ENCODE results near the gene ELMOD1.

The ELMOD1 gene

DNA sequence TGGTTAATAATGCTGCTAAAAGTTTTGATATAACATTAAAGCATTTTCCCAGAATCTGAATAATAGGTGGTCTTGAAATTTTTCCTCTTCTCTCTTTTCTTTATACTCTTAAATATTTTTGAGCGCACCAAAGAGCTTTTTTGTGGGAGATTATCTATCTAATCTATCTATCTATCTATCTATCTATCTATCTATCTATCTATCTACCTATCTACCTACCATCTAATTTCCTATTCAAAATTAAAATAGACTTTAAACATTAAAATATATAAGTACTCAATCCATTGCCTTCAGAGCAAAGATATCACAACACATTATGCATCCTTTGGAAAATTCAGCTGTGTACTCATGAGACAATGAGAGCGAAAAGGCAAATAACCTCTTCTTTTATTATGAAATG lies 55.8 kb downstream of the ELMOD1 start:
- TF ChIP-seq GATA1 (IDR thresholded peaks at IDR 0.05; ENCODE audit: low read depth, low read length) = no peak
- no peak for TF ChIP-seq POLR2A (IDR thresholded peaks at IDR 0.05; ENCODE audit: low read length)
- no peak for DNase-seq

DNA sequence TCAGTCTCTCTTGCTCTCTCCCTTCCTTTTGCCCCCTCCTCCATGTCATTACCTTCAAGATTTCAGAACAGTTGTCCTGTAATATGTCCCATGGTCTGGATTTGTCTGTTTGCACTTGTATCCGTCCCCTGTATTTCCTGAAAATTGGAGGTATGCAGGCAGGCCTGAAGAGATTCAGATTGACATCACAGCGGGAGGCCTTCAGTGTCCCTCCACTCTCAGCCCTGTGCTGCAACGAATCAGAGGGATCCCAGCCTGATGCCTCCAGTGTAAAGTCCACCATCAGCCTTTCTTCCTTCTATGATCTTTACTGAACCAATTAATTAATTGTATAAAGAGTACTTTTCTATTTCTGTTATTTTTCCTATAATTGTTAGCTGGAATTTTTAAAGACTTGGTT lies 57.3 kb downstream of the ELMOD1 start:
- TF ChIP-seq GATA1 (IDR thresholded peaks at IDR 0.05; ENCODE audit: low read depth, low read length) = no peak
- no peak for TF ChIP-seq POLR2A (IDR thresholded peaks at IDR 0.05; ENCODE audit: low read length)
- DNase-seq = no peak

DNA sequence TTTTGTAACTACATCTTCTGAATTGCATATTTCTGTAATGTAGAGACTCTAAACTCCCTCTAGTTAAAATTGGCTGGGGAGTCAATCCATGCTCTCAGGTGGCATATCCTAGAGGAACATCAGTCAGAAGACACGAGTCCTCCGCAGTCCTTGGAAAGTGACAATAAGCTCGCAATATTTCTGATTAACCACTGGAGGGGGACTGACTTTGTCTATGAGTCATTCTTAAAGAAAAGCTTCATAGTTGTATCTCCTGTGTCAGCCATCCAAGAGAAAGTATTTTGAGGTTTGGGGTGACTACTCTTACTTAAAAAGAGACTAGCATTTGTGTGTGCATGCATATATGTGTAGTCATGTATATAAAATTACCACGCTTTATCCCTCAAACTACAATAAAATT lies 60.7 kb downstream of the ELMOD1 start:
- TF ChIP-seq GATA1 (IDR thresholded peaks at IDR 0.05; ENCODE audit: low read depth, low read length) (no peak), POLR2A (IDR thresholded peaks at IDR 0.05; ENCODE audit: low read length) (no peak)
- no peak for DNase-seq

DNA sequence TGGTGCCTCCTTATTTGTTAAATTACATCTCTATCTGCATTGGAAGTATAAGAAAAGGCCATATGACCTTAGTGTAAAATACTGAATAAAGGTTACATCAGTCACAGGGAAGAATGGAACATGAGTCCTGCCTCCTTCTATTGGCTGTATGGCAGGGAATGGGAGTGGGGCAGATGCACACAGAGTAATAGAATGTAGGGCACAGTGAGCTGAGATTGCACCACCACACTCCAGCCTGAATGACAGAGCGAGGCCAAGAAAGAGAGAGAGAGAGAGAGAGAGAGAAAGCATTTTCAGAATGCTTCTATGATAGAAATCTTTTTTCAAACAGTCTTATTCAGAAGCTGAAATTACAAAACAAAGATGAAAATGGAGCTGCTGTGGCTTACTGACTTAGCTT lies 62.1 kb downstream of the ELMOD1 start:
- DNase-seq = no peak

DNA sequence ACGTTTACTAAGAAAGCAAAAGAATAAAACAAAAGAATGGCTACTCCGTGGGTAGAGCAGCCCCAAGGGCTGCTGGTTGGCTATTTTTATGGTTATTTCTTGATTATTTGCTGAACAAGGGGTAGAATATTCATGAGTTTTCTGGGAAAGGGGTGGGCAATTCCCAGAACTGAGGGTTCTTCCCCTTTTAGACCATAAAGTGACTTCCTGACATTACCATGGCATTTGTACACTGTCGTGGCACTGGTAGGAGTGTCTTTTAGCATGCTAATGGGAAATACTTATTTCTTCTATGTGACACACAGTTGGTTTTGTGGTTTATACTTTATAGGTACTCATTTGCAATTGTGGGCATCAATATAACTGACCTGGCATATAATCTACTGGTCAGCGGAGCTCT lies 64.7 kb downstream of the ELMOD1 start:
- DNase-seq = no peak
- TF ChIP-seq GATA1 (IDR thresholded peaks at IDR 0.05; ENCODE audit: low read depth, low read length) = no peak
- no peak for TF ChIP-seq POLR2A (IDR thresholded peaks at IDR 0.05; ENCODE audit: low read length)

More for the DNA sequence above, 62.1 kb downstream of the ELMOD1 start:
- TF ChIP-seq POLR2A (IDR thresholded peaks at IDR 0.05; ENCODE audit: low read length) (no peak), GATA1 (IDR thresholded peaks at IDR 0.05; ENCODE audit: low read depth, low read length) (no peak)

DNA sequence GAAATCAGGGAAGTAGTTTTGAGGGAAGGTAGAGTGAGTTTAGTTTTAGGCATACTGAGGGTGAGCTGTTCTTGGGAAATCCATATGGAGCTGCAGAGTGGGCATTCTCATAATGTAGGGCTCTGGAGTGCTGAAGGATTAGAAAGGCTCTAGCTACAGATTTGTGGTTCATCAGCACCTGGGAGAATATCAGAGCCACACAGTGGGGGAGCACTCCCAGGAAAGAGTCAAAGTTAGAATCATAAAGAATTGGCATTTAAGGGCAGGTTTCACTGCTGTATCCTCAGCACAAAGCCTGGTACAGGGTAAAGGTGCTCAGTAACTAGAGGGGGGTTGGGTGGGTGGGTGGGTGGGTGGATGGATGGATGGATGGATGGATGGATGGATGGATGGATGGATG lies 68.4 kb downstream of the ELMOD1 start:
- DNase-seq = no peak
- TF ChIP-seq GATA1 (IDR thresholded peaks at IDR 0.05; ENCODE audit: low read depth, low read length) = no peak
- no peak for TF ChIP-seq POLR2A (IDR thresholded peaks at IDR 0.05; ENCODE audit: low read length)

DNA sequence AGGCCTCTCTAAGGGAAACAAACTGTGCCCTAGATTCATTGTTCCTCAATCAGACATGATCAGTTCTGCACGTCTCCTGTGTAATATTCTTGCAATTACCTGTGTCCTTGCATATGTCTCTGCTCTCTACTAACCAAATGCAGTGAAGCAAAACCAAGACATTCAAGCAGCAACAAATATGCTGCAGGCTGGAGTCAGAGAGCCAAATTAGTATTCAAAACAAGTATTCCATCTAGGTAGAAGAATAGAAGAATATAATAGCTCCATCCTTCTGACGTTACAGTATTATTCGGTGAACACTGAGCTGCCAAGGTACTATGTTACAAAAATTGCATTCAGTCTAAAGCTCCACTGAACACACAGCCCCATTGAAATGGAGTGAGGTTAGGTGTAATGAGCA lies 69.1 kb downstream of the ELMOD1 start:
- TF ChIP-seq POLR2A (IDR thresholded peaks at IDR 0.05; ENCODE audit: low read length) (no peak), GATA1 (IDR thresholded peaks at IDR 0.05; ENCODE audit: low read depth, low read length) (no peak)
- no peak for DNase-seq

DNA sequence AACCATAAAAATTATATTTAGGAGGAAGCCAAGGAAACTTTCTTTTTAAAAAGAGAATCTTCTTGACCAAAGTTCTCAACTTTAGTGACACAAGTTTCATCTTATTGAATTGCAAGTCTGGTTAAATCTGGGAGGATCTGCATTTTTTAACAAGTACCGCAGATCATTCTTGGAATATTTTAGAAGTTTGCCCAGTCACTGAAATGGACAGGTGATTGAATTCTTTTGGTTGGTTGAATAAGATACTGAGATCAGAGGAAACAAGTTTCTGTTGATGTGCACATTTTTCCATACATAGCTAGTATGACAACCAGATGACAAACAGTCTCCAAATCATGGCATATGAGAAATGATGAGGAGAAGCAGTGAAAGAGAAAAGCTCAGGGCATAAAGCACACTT lies 70.7 kb downstream of the ELMOD1 start:
- no peak for TF ChIP-seq GATA1 (IDR thresholded peaks at IDR 0.05; ENCODE audit: low read depth, low read length)
- no peak for DNase-seq

DNA sequence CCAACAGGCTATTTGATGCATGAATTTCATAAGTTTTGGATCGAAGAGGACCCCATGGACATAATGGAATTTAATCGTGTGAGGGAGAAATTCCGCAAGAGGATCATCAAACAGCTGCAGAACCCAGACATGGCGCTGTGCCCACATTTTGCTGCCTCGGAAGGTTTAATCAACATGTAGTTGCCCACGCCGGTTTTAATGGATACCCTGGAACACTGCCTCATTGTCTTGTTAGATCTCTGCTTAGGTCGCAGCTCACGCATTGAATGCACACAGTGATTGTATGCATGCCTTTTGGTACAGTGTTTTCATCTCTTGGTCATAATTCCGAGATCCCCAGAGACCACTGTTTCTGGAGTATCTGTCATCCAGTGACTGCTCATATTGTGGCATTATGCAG lies 74.1 kb downstream of the ELMOD1 start:
- DNase-seq = no peak
- TF ChIP-seq GATA1 (IDR thresholded peaks at IDR 0.05; ENCODE audit: low read depth, low read length) (no peak), POLR2A (IDR thresholded peaks at IDR 0.05; ENCODE audit: low read length) (no peak)

DNA sequence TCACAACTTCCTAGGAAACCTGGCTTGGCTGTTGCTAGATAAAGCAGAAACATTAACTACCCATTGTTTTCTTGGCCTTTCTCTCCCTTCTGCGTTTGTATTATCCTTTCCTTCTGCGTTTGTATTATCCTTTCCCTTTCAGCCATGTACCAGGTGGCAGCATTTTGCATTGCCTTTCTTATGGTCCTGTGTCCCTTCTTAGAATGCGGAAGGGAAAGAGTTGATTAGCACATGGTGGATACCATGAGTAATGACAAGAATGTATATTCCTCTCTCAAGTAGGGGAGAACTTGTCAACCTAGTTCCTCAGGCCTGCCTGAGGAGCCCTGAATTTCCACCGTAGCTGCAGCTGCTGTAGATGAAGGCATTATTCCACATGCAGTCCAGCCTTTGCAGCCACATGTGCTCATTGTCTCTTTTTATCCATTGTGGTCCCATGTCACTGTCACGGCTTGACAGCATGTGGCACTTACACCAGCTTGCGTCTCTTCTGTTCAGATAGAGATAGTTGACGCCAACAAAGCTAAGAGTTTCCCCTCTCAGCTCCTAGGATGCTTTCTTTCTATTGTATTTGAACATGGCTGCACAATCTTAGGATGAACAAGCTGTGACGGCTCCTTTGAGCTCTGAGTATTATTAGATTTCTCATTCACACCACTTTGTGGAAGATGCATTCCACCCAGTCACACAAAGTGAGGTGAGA lies 76.1 kb downstream of the ELMOD1 start:
- DNase-seq = no peak
- TF ChIP-seq GATA1 (IDR thresholded peaks at IDR 0.05; ENCODE audit: low read depth, low read length) = no peak
- no peak for TF ChIP-seq POLR2A (IDR thresholded peaks at IDR 0.05; ENCODE audit: low read length)

DNA sequence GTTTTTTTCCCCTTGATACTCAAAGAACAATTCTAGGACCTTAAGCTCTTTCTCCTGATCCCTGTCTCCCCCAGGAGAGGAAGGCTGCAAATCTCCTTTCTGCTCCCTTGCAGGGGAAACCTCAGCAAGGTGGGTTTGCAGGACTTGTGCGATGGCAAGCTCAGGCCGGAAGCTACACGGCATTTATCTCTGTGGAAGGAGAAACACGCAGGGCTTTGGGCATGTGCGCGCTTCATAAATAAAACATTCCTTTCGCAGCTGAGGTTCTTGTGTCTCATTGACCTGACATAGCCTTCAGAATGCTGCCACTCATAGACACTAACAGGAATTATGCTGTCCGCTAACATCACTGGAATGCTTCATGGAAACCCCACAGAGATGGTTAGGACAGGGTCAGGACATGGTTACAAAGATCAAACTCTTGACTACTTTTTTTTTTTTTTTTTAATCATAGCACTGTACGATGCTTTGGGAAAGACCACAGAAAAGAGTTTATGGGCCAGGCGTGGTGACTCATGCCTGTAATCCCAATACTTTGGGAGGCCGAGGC lies 78.3 kb downstream of the ELMOD1 start:
- DNase-seq = no peak
- TF ChIP-seq GATA1 (IDR thresholded peaks at IDR 0.05; ENCODE audit: low read depth, low read length) (no peak), POLR2A (IDR thresholded peaks at IDR 0.05; ENCODE audit: low read length) (no peak)

DNA sequence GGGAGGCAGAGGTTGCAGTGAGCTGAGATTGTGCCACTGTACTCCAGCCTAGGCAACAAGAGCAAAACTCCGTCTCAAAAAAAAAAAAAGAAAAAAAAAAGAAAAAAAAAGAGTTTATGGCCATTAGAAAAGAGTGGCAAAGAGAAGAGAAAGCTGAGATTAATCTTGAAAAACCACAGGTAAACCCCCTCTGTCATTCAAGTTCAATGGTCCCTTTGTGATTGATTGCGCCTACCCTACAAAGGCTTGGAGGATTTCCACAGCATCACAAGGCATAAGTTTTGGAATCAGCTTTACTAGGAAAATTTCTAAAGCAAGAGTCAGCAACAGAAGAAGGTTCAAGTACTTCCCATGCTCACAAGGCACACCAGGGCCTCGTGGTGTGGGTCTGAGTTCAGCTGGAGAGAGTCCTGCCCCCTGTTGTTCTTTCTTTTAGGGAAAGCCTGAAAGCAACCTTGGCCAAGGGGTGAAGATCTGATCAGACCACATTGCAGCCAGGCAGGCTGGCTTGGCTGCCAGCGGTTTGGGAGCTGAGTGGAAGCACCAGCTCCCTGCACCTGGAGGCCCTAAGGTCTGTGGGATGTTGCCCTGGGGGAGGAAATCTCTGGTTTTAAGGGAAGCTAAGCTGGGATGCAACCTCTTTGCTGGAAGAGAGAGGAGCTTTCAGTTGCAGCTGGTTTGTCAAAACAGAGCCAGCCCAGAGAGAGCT lies 79.1 kb downstream of the ELMOD1 start:
- DNase-seq = no peak
- TF ChIP-seq GATA1 (IDR thresholded peaks at IDR 0.05; ENCODE audit: low read depth, low read length) = no peak
- no peak for TF ChIP-seq POLR2A (IDR thresholded peaks at IDR 0.05; ENCODE audit: low read length)

DNA sequence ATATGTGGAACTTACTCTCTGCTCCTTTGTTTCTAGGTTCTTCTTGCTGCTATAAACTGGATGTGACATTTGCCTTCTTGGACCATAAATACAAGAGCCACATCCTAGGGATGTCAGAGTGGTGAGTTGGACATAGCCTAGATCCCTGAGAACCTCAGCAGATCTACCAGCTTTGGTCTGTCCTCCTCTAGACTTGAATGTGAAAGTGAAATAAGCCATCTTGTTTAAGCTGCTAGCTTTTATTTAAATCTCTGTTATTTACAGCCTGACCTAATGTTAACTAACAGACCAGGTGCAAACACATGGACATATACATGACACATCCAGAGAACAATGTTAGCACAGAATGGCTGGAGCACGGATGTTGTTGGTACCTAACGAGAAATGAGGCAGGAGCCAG lies 85.0 kb downstream of the ELMOD1 start:
- TF ChIP-seq GATA1 (IDR thresholded peaks at IDR 0.05; ENCODE audit: low read depth, low read length) (no peak), POLR2A (IDR thresholded peaks at IDR 0.05; ENCODE audit: low read length) (no peak)
- no peak for DNase-seq

DNA sequence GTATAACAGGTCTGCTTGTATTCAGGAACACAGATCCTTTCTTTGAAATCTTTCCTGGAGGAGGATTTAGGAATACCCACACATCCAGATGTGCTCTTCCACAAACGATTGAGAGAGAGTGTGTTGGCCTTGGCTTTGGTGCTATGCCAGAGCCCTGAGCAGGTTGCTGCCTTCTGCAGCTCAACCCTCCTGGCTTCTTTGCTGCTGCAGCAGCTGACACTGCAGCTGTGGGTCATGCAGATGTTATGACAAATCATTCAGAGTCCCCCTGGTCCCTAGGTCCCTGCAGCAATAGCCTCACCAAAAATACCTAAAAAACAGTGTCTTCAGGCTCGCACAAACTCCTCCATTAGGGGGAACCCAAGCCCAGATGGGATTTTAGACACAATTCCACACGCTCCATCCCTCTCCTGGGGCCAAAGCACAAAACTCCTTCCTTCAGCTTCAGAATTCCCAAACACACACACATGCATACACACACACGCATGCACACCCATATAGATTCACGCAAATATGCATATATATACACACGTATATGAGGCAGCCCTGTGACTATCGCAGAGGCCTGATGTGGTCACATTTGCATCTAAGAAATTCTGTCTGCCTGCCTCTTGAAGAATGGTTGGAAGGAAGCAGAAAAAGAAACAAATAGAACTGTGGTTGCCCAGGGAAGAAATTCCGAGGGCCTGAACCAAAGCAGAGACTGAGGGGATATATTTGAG lies 85.5 kb downstream of the ELMOD1 start:
- no peak for DNase-seq
- TF ChIP-seq POLR2A (IDR thresholded peaks at IDR 0.05; ENCODE audit: low read length) (no peak), GATA1 (IDR thresholded peaks at IDR 0.05; ENCODE audit: low read depth, low read length) (no peak)
